Measurements from ENCODE around the gene MUC6. TPM values are rescaled to one million over a fixed set of nuclear protein-coding genes. Genes with fewer than 3 reads are reported as not detected.

MUC6 gene
- total RNA-seq, 1 donor from 2014 or later = not detected

DNA sequence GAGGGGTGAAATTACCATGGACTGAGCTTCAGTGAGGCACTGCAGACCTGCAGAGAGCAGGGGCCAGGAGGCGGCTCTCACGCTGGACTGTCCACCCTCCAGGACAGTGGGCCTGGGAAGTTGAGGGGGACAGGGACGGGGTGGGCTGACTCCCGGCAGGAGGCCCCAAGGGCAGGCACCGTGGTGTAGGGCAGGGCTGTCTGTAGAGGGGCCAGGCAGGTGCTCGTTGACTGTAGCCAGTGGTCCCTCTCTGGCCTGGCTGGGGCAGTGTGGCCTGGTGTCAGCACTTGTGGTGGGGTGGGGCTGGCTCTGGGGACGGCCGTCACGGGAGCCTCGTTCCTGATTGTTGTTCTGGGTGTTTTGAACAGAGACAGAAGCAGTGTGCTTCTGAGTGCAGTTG, 46.4 kb downstream of the MUC6 start:
- TF ChIP-seq, protein P1, sequence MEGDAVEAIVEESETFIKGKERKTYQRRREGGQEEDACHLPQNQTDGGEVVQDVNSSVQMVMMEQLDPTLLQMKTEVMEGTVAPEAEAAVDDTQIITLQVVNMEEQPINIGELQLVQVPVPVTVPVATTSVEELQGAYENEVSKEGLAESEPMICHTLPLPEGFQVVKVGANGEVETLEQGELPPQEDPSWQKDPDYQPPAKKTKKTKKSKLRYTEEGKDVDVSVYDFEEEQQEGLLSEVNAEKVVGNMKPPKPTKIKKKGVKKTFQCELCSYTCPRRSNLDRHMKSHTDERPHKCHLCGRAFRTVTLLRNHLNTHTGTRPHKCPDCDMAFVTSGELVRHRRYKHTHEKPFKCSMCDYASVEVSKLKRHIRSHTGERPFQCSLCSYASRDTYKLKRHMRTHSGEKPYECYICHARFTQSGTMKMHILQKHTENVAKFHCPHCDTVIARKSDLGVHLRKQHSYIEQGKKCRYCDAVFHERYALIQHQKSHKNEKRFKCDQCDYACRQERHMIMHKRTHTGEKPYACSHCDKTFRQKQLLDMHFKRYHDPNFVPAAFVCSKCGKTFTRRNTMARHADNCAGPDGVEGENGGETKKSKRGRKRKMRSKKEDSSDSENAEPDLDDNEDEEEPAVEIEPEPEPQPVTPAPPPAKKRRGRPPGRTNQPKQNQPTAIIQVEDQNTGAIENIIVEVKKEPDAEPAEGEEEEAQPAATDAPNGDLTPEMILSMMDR (IDR thresholded peaks at IDR 0.05) = no peak

DNA sequence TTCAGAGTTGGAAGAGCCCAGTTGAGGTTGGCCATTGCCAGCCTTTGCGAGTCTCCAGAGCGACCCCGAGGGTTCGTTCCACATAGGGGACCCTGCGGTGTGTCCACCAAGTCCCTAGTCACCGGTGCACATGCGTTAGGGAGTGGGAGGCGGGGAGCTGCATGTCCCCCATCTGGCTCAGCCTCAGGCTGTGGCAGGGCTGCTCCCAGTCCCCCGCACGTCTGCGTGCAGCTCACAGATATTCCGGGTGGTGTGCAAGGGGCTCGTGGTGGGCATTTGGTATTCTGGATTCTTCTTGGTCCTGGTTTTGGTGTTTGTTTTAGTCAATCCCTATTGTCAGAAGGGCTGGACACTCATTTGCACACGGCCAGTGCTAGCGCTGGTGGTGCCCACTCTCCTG, 48.8 kb downstream of the MUC6 start:
- CTCF ChIA-PET = no interaction called here
- H3K27ac Mint-ChIP-seq = no peak overlapping the region
- H3K4me3 Mint-ChIP-seq = no peak overlapping the region

More for the DNA sequence above, 46.4 kb downstream of the MUC6 start:
- no peaks in the 10 kb centered on the region for H3K27me3 Mint-ChIP-seq
- peaks cover 69% of the 10 kb centered on the region for H3K36me3 Mint-ChIP-seq (ENCODE audit: low read depth)
- ChIA-PET CTCF (no interaction called here), POLR2A (no interaction called here)
- no peaks in the 10 kb centered on the region for H3K4me1 Mint-ChIP-seq
- DNase-seq (no peak), ATAC-seq (ENCODE audit: low read depth) (no peak)
- intact Hi-C loops (cut with micrococcal nuclease) = no loop called here
- H3K27ac Mint-ChIP-seq = no peak overlapping the region
- H3K4me3 Mint-ChIP-seq = no peak overlapping the region
- H3K9me3 Mint-ChIP-seq = no peaks in the 10 kb centered on the region

DNA sequence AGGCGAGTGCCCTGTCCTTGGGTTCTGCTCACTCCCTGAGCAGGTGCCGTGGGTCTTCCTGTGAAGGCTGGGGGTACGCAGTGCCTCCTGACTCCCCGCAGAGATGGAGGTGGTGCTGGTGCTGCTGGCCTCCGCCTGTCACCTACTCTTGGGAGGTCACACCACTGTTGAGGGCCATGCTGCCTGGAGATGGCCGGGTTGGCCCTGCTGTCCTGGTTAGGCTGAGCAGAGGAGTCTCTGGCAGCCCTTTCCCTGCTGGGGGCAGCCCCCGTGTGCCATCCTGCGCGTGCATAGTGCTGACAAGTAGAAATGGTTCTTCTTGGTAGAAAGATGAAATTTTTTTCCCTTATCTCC, 49.6 kb downstream of the MUC6 start:
- no peaks in the 10 kb centered on the region for H3K9me3 Mint-ChIP-seq
- H3K4me3 Mint-ChIP-seq = no peak overlapping the region
- peaks cover 70% of the 10 kb centered on the region for H3K36me3 Mint-ChIP-seq (ENCODE audit: low read depth)
- ATAC-seq (ENCODE audit: low read depth) (no peak), DNase-seq (no peak)
- intact Hi-C loops (cut with micrococcal nuclease) = no loop called here
- H3K27me3 Mint-ChIP-seq = no peaks in the 10 kb centered on the region
- H3K27ac Mint-ChIP-seq = no peak overlapping the region
- TF ChIP-seq, protein P1 (IDR thresholded peaks at IDR 0.05) = no peak
- CTCF ChIA-PET = no interaction called here
- no peaks in the 10 kb centered on the region for H3K4me1 Mint-ChIP-seq
- POLR2A ChIA-PET = no interaction called here

More for the DNA sequence above, 48.8 kb downstream of the MUC6 start:
- DNase-seq (no peak), ATAC-seq (ENCODE audit: low read depth) (no peak)
- Mint-ChIP-seq H3K27me3 (no peaks in the 10 kb centered on the region), H3K36me3 (ENCODE audit: low read depth) (peaks cover 70% of the 10 kb centered on the region), H3K4me1 (no peaks in the 10 kb centered on the region), H3K9me3 (no peaks in the 10 kb centered on the region)
- intact Hi-C loops (cut with micrococcal nuclease) = no loop called here
- POLR2A ChIA-PET = no interaction called here
- TF ChIP-seq, protein P1 (IDR thresholded peaks at IDR 0.05) = no peak

DNA sequence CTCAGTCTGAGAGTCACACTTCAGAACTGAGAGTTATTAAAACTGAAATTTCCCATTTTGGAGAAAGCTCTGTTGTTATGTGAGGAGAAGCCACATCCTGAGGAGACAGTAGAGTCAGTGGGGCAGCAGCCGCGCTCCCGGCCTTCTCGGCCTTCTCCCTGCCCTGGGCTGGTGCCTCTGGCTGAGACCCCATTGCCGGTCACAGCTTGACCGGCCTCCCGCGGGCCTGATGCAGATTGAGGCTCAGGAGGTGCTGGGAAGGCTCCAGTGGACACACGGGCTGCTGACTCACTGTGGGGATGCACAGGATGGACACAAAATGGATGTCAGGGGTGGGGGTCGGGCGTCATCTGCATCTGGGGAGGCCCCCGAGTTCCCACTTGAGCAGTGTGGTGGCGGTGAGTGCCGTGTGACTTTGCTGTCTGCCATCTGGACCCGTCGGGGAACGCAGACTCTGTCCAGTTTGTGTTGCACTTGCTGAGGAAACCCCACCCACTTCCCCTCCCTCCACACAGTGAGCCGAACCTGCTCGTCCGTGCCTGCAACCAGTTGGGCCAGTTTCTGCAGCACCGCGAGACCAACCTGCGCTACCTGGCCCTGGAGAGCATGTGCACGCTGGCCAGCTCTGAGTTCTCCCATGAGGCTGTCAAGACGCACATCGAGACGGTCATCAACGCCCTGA, 50.1 kb downstream of the MUC6 start:
- no peaks in the 10 kb centered on the region for H3K4me1 Mint-ChIP-seq
- no peaks in the 10 kb centered on the region for H3K27me3 Mint-ChIP-seq
- POLR2A ChIA-PET = no interaction called here
- ATAC-seq (ENCODE audit: low read depth) = no peak
- H3K9me3 Mint-ChIP-seq = no peaks in the 10 kb centered on the region
- intact Hi-C loops (cut with micrococcal nuclease) = no loop called here
- H3K4me3 Mint-ChIP-seq = no peak overlapping the region
- TF ChIP-seq, protein P1 (IDR thresholded peaks at IDR 0.05) = no peak
- no peak overlapping the region for H3K27ac Mint-ChIP-seq
- H3K36me3 Mint-ChIP-seq (ENCODE audit: low read depth) = peaks cover 72% of the 10 kb centered on the region
- CTCF ChIA-PET = no interaction called here
- DNase-seq = no peak

DNA sequence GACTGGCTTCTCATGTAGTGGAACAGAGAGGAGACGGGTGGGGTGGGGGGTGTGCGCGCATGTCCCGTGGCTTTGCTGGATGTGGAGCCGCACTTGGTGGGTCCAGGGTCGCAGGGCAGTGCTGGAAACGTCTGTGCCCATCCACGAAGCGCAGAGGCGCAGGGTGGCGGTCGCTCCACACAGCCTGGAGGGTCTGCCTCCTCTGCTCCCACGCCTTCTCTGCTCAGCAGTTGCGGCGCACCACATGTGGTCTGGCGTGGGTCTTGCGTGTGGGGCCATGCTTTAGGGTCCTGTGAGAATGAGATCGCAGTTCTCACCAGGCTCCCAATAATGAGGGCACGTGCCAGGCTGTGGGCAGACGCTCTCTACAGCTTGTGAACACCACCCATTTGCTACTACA, 50.7 kb downstream of the MUC6 start:
- Mint-ChIP-seq H3K27ac (no peak overlapping the region), H3K4me1 (no peaks in the 10 kb centered on the region), H3K9me3 (no peaks in the 10 kb centered on the region), H3K36me3 (ENCODE audit: low read depth) (peaks cover 73% of the 10 kb centered on the region), H3K4me3 (no peak overlapping the region), H3K27me3 (no peaks in the 10 kb centered on the region)
- TF ChIP-seq, protein P1 (IDR thresholded peaks at IDR 0.05) = no peak
- ATAC-seq (ENCODE audit: low read depth) (no peak), DNase-seq (no peak)
- ChIA-PET CTCF (no interaction called here), POLR2A (no interaction called here)
- intact Hi-C loops (cut with micrococcal nuclease) = no loop called here

All from activated B cell treated with CpG ODN at 0.5 μM for 24 hours (primary cell).